ENCODE measurements around the gene EXOC6B. TPM values are rescaled to one million over a fixed set of nuclear protein-coding genes. Genes with fewer than 3 reads are reported as not detected.

Gene EXOC6B
- total RNA-seq, 6 experiments from 2014 or later, result 7.8 to 15.1 (median 9.1) TPM

- no peak for ATAC-seq
- H3K9me3 ChIP-seq, result no peaks in the 10 kb centered on the region
- no peaks in the 10 kb centered on the region for H3K4me1 ChIP-seq
- no peak overlapping the region for H3K4me3 ChIP-seq
- WGBS (ENCODE audit: insufficient coverage, low coverage, low lambda C conversion rate, missing lambda C conversion rate), result 100% methylated on average over 2 of the region's 2 CpGs
- H3K27ac ChIP-seq, result no peak overlapping the region
- TF ChIP-seq POLR2A (IDR thresholded peaks at IDR 0.05), result no peak
- no peak for TF ChIP-seq CTCF (IDR thresholded peaks at IDR 0.05)
- H3K27me3 ChIP-seq, result no peaks in the 10 kb centered on the region
- intact Hi-C loops (cut with DNase I), result no loop called here
- H3K36me3 ChIP-seq, result no peaks in the 10 kb centered on the region
- DNase-seq, result no peak
These were observed 464.3 kb downstream of the EXOC6B start for GRCh38 chr2:72361521-72361920.

GRCh38 chr2:72361042-72361441, 464.8 kb downstream of the EXOC6B start:
- Histone ChIP-seq H3K4me3 (no peak overlapping the region), H3K4me1 (no peaks in the 10 kb centered on the region), H3K36me3 (no peaks in the 10 kb centered on the region), H3K27me3 (no peaks in the 10 kb centered on the region), H3K9me3 (no peaks in the 10 kb centered on the region), H3K27ac (no peak overlapping the region)
- ATAC-seq, result no peak
- intact Hi-C loops (cut with DNase I), result no loop called here
- TF ChIP-seq CTCF (IDR thresholded peaks at IDR 0.05), result no peak
- TF ChIP-seq POLR2A (IDR thresholded peaks at IDR 0.05), result no peak
- no peak for DNase-seq
- WGBS (ENCODE audit: insufficient coverage, low coverage, low lambda C conversion rate, missing lambda C conversion rate), result 91% methylated on average over 1 of the region's 1 CpG

GRCh38 chr2:72350852-72351251, 475.0 kb downstream of the EXOC6B start:
- no peak for ATAC-seq
- H3K27ac ChIP-seq, result no peak overlapping the region

GRCh38 chr2:72349016-72349415, 476.8 kb downstream of the EXOC6B start:
- no peak overlapping the region for H3K27ac ChIP-seq
- H3K9me3 ChIP-seq, result no peaks in the 10 kb centered on the region
- no peaks in the 10 kb centered on the region for H3K27me3 ChIP-seq
- no peak overlapping the region for H3K4me3 ChIP-seq
- H3K4me1 ChIP-seq, result no peaks in the 10 kb centered on the region
- no peak for ATAC-seq
- TF ChIP-seq CTCF (IDR thresholded peaks at IDR 0.05), result no peak
- TF ChIP-seq POLR2A (IDR thresholded peaks at IDR 0.05), result no peak
- H3K36me3 ChIP-seq, result no peaks in the 10 kb centered on the region
- intact Hi-C loops (cut with DNase I), result no loop called here
- WGBS (ENCODE audit: insufficient coverage, low coverage, low lambda C conversion rate, missing lambda C conversion rate), result 55% methylated on average over 3 of the region's 3 CpGs
- DNase-seq, result no peak

More at GRCh38 chr2:72350852-72351251, 475.0 kb downstream of the EXOC6B start:
- 88% methylated on average over 2 of the region's 2 CpGs for WGBS (ENCODE audit: insufficient coverage, low coverage, low lambda C conversion rate, missing lambda C conversion rate)
- Histone ChIP-seq H3K36me3 (no peaks in the 10 kb centered on the region), H3K4me3 (no peak overlapping the region), H3K4me1 (no peaks in the 10 kb centered on the region), H3K9me3 (no peaks in the 10 kb centered on the region), H3K27me3 (no peaks in the 10 kb centered on the region)
- DNase-seq, result no peak
- intact Hi-C loops (cut with DNase I), result no loop called here
- TF ChIP-seq POLR2A (IDR thresholded peaks at IDR 0.05) (no peak), CTCF (IDR thresholded peaks at IDR 0.05) (no peak)

GRCh38 chr2:72347081-72347480, 478.8 kb downstream of the EXOC6B start:
- WGBS (ENCODE audit: insufficient coverage, low coverage, low lambda C conversion rate, missing lambda C conversion rate), result 100% methylated on average over 1 of the region's 1 CpG
- Histone ChIP-seq H3K27me3 (no peaks in the 10 kb centered on the region), H3K27ac (no peak overlapping the region), H3K4me1 (no peaks in the 10 kb centered on the region), H3K9me3 (no peaks in the 10 kb centered on the region), H3K4me3 (no peak overlapping the region), H3K36me3 (no peaks in the 10 kb centered on the region)
- intact Hi-C loops (cut with DNase I), result no loop called here
- ATAC-seq, result no peak
- TF ChIP-seq CTCF (IDR thresholded peaks at IDR 0.05) (no peak), POLR2A (IDR thresholded peaks at IDR 0.05) (no peak)
- no peak for DNase-seq
